ENCODE results near the gene DPP4.

DPP4 gene

GRCh38 chr2:162014751-162015150 is 59.3 kb downstream of the DPP4 start:
- no peak for TF ChIP-seq CTCF (IDR thresholded peaks at IDR 0.05; ENCODE audit: poor library complexity, severe bottlenecking)

DNA sequence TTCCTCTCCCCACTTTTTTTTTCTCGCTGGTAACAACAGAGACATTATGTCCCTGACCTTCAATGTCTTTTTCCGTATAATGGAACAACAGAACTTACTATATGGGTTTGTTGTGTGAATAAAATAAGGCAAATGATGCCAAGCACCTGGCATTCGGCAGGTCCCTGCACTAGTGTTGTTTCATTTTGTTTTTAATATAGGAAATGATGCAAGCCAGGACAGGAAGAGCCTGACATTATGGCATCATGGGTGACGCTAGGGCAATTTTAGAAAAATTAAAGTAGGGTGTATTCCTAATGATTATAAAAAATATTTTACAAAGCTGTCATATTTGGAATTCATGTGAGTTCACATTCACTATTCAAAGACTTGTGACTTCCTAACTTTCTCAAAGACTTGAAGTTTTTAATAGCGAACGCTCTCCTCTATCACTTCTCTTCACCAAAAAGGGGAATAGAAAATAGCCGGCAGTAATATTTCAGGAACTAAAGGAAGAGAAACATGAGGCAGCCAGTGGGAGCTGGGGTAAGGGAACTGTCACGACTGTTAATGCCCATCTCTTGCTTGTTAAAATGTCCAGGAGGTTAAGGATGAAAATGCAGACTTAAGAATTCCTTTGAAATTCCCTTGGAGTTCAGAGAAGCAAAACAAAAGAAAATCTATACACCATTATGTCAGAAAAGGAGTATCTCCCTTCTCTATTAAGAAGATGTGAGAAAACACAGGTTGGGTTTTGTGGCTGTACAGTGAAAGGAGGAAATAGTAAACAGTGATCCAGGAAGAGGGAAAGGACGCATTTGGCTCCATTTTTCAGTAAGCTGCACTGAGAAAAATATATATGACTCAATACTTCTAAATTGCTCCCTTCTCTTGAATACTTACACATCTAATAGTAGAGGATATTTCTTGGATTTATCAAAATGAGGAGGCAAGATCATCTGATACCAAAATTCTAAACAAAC is 60.2 kb downstream of the DPP4 start:
- no peak for DNase-seq (ENCODE audit: low spot score)
- no peak for TF ChIP-seq CTCF (IDR thresholded peaks at IDR 0.05; ENCODE audit: poor library complexity, severe bottlenecking)
- Histone ChIP-seq H3K27me3 (ENCODE audit: insufficient read depth, poor library complexity, severe bottlenecking) (no peaks in the 10 kb centered on the region), H3K9me3 (ENCODE audit: severe bottlenecking) (no peaks in the 10 kb centered on the region), H3K4me3 (ENCODE audit: severe bottlenecking) (no peak overlapping the region), H3K4me1 (ENCODE audit: insufficient read depth, poor library complexity, severe bottlenecking) (no peaks in the 10 kb centered on the region), H3K36me3 (ENCODE audit: low read depth) (no peaks in the 10 kb centered on the region), H3K27ac (ENCODE audit: poor library complexity, severe bottlenecking) (no peak overlapping the region)
- no peak for ATAC-seq (ENCODE audit: low read depth)

More at GRCh38 chr2:162014751-162015150, 59.3 kb downstream of the DPP4 start:
- no peak for DNase-seq (ENCODE audit: low spot score)
- no peaks in the 10 kb centered on the region for H3K4me1 ChIP-seq (ENCODE audit: insufficient read depth, poor library complexity, severe bottlenecking)
- no peak overlapping the region for H3K4me3 ChIP-seq (ENCODE audit: severe bottlenecking)
- no peaks in the 10 kb centered on the region for H3K27me3 ChIP-seq (ENCODE audit: insufficient read depth, poor library complexity, severe bottlenecking)
- no peak overlapping the region for H3K27ac ChIP-seq (ENCODE audit: poor library complexity, severe bottlenecking)
- ATAC-seq (ENCODE audit: low read depth) = no peak
- no peaks in the 10 kb centered on the region for H3K36me3 ChIP-seq (ENCODE audit: low read depth)
- H3K9me3 ChIP-seq (ENCODE audit: severe bottlenecking) = no peaks in the 10 kb centered on the region

GRCh38 chr2:162012565-162013058 is 61.4 kb downstream of the DPP4 start:
- no peak for TF ChIP-seq CTCF (IDR thresholded peaks at IDR 0.05; ENCODE audit: poor library complexity, severe bottlenecking)
- Histone ChIP-seq H3K36me3 (ENCODE audit: low read depth) (no peaks in the 10 kb centered on the region), H3K27me3 (ENCODE audit: insufficient read depth, poor library complexity, severe bottlenecking) (no peaks in the 10 kb centered on the region), H3K4me1 (ENCODE audit: insufficient read depth, poor library complexity, severe bottlenecking) (no peaks in the 10 kb centered on the region), H3K4me3 (ENCODE audit: severe bottlenecking) (no peak overlapping the region), H3K27ac (ENCODE audit: poor library complexity, severe bottlenecking) (no peak overlapping the region), H3K9me3 (ENCODE audit: severe bottlenecking) (no peaks in the 10 kb centered on the region)
- ATAC-seq (ENCODE audit: low read depth) (peak; percentile 17; the same call in 1 of the 3 replicates), DNase-seq (ENCODE audit: low spot score) (no peak)

GRCh38 chr2:162011706-162012564 is 62.1 kb downstream of the DPP4 start:
- no peak for ATAC-seq (ENCODE audit: low read depth)
- H3K4me3 ChIP-seq (ENCODE audit: severe bottlenecking) = no peak overlapping the region
- TF ChIP-seq CTCF (IDR thresholded peaks at IDR 0.05; ENCODE audit: poor library complexity, severe bottlenecking) = no peak
- DNase-seq (ENCODE audit: low spot score) = no peak
- H3K9me3 ChIP-seq (ENCODE audit: severe bottlenecking) = no peaks in the 10 kb centered on the region
- H3K4me1 ChIP-seq (ENCODE audit: insufficient read depth, poor library complexity, severe bottlenecking) = no peaks in the 10 kb centered on the region
- H3K27ac ChIP-seq (ENCODE audit: poor library complexity, severe bottlenecking) = no peak overlapping the region
- no peaks in the 10 kb centered on the region for H3K27me3 ChIP-seq (ENCODE audit: insufficient read depth, poor library complexity, severe bottlenecking)
- H3K36me3 ChIP-seq (ENCODE audit: low read depth) = no peaks in the 10 kb centered on the region

Data from RWPE2 (cell line).